ENCODE measurements around the gene TMEM61.
A peak's percentile ranks its signal among the peaks of the same experiment; 100 is the strongest.
"Not testable (repeated sequence)": the region's sequence is repeated elsewhere in the genome, so short reads cannot be mapped to it uniquely, and the experiment has no call there.

Gene TMEM61

DNA sequence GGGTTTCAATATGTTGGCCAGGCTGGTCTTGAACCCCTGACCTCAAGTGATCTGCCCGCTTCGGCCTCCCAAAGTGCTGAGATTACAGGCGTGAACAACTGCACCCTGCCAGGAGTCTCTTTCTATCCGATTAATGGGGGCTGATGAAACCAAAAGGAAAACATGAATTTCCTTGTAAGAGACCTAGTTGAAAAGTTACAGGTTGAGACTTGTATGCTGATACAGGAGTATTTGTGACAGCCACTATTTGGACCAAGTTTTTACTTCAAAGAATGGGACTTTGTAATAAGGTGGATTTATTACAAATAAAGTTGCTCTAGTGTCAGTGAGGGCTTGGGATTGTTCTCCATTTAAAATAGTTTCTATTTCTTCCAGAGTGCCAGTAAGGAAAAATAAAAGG is 43.6 kb upstream of the TMEM61 start:
- H3K9me3 ChIP-seq (ENCODE audit: insufficient read depth, low read depth, low read length), result no peaks in the 10 kb centered on the region
- H2AFZ ChIP-seq (ENCODE audit: low read length), result no peak overlapping the region
- no peak overlapping the region for H3K4me3 ChIP-seq (ENCODE audit: low read length, poor library complexity, severe bottlenecking)
- H3F3A ChIP-seq (ENCODE audit: low read depth), result no peaks in the 10 kb centered on the region
- no peak overlapping the region for H3K9ac ChIP-seq (ENCODE audit: low read depth, low read length, poor library complexity, severe bottlenecking)
- H3K9me2 ChIP-seq (replicated peaks; ENCODE audit: low read depth, low read length), result no peaks in the 10 kb centered on the region
- no peaks in the 10 kb centered on the region for H3K27me3 ChIP-seq (ENCODE audit: insufficient read depth, low read length, poor library complexity, severe bottlenecking)
- no peak overlapping the region for H3K4me2 ChIP-seq (ENCODE audit: low read depth, low read length, poor library complexity, severe bottlenecking)
- no peaks in the 10 kb centered on the region for H4K20me1 ChIP-seq (ENCODE audit: insufficient read depth, low read length, poor library complexity, severe bottlenecking)
- no peaks in the 10 kb centered on the region for H3K79me2 ChIP-seq (ENCODE audit: insufficient read depth, low read length)
- H3K4me1 ChIP-seq (ENCODE audit: insufficient read depth, low read length, poor library complexity, severe bottlenecking), result peaks cover 22% of the 10 kb centered on the region
- H3K36me3 ChIP-seq (ENCODE audit: insufficient read depth, low read length), result no peaks in the 10 kb centered on the region
- no peak for TF ChIP-seq EZH2phosphoT487 (IDR thresholded peaks at IDR 0.05; ENCODE audit: borderline replicate concordance)
- TF ChIP-seq, protein P1, sequence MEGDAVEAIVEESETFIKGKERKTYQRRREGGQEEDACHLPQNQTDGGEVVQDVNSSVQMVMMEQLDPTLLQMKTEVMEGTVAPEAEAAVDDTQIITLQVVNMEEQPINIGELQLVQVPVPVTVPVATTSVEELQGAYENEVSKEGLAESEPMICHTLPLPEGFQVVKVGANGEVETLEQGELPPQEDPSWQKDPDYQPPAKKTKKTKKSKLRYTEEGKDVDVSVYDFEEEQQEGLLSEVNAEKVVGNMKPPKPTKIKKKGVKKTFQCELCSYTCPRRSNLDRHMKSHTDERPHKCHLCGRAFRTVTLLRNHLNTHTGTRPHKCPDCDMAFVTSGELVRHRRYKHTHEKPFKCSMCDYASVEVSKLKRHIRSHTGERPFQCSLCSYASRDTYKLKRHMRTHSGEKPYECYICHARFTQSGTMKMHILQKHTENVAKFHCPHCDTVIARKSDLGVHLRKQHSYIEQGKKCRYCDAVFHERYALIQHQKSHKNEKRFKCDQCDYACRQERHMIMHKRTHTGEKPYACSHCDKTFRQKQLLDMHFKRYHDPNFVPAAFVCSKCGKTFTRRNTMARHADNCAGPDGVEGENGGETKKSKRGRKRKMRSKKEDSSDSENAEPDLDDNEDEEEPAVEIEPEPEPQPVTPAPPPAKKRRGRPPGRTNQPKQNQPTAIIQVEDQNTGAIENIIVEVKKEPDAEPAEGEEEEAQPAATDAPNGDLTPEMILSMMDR (conservative IDR thresholded peaks at IDR 0.05; ENCODE audit: low read length), result no peak

- Histone ChIP-seq H3K36me3 (ENCODE audit: insufficient read depth, low read length) (no peaks in the 10 kb centered on the region), H4K20me1 (ENCODE audit: insufficient read depth, low read length, poor library complexity, severe bottlenecking) (no peaks in the 10 kb centered on the region), H3K79me2 (ENCODE audit: insufficient read depth, low read length) (no peaks in the 10 kb centered on the region), H3K4me2 (ENCODE audit: low read depth, low read length, poor library complexity, severe bottlenecking) (no peak overlapping the region), H3K9me3 (ENCODE audit: insufficient read depth, low read depth, low read length) (no peaks in the 10 kb centered on the region), H3F3A (ENCODE audit: low read depth) (no peaks in the 10 kb centered on the region), H3K4me1 (ENCODE audit: insufficient read depth, low read length, poor library complexity, severe bottlenecking) (peaks cover 22% of the 10 kb centered on the region), H3K9ac (ENCODE audit: low read depth, low read length, poor library complexity, severe bottlenecking) (no peak overlapping the region), H3K27me3 (ENCODE audit: insufficient read depth, low read length, poor library complexity, severe bottlenecking) (no peaks in the 10 kb centered on the region), H3K4me3 (ENCODE audit: low read length, poor library complexity, severe bottlenecking) (no peak overlapping the region), H2AFZ (ENCODE audit: low read length) (no peak overlapping the region), H3K9me2 (replicated peaks; ENCODE audit: low read depth, low read length) (no peaks in the 10 kb centered on the region)
- TF ChIP-seq EZH2phosphoT487 (IDR thresholded peaks at IDR 0.05; ENCODE audit: borderline replicate concordance), result no peak
- TF ChIP-seq, protein P1 (conservative IDR thresholded peaks at IDR 0.05; ENCODE audit: low read length), result no peak
These were observed 43.0 kb upstream of the TMEM61 start for GRCh38 chr1:54937469-54937868.

GRCh38 chr1:54938955-54939354 is 41.5 kb upstream of the TMEM61 start:
- not testable (repeated sequence) for H3K4me3 ChIP-seq (ENCODE audit: low read length, poor library complexity, severe bottlenecking)
- TF ChIP-seq, protein P1 (conservative IDR thresholded peaks at IDR 0.05; ENCODE audit: low read length), result peak; percentile 36; the same call in 1 of the 2 replicates
- H2AFZ ChIP-seq (ENCODE audit: low read length), result peak overlapping the region; percentile 4; the same call in 1 of the 2 replicates

More at GRCh38 chr1:54938955-54939354, 41.5 kb upstream of the TMEM61 start:
- not testable (repeated sequence) for H3K4me2 ChIP-seq (ENCODE audit: low read depth, low read length, poor library complexity, severe bottlenecking); H3K9me3 ChIP-seq (ENCODE audit: insufficient read depth, low read depth, low read length); H3K79me2 ChIP-seq (ENCODE audit: insufficient read depth, low read length); H3K9ac ChIP-seq (ENCODE audit: low read depth, low read length, poor library complexity, severe bottlenecking); H3K27me3 ChIP-seq (ENCODE audit: insufficient read depth, low read length, poor library complexity, severe bottlenecking); H3K9me2 ChIP-seq (replicated peaks; ENCODE audit: low read depth, low read length); H3F3A ChIP-seq (ENCODE audit: low read depth); H4K20me1 ChIP-seq (ENCODE audit: insufficient read depth, low read length, poor library complexity, severe bottlenecking); H3K36me3 ChIP-seq (ENCODE audit: insufficient read depth, low read length)
- peaks cover 22% of the 10 kb centered on the region for H3K4me1 ChIP-seq (ENCODE audit: insufficient read depth, low read length, poor library complexity, severe bottlenecking)
